ENCODE data around the gene RAB11FIP5. TPM values are rescaled to one million over a fixed set of nuclear protein-coding genes. Genes with fewer than 3 reads are reported as not detected.

Gene RAB11FIP5
- total and polyA plus RNA-seq, 2 of the 4 experiments (the other 2 are of a cell fraction) = 21.5 to 34.5 TPM

DNA sequence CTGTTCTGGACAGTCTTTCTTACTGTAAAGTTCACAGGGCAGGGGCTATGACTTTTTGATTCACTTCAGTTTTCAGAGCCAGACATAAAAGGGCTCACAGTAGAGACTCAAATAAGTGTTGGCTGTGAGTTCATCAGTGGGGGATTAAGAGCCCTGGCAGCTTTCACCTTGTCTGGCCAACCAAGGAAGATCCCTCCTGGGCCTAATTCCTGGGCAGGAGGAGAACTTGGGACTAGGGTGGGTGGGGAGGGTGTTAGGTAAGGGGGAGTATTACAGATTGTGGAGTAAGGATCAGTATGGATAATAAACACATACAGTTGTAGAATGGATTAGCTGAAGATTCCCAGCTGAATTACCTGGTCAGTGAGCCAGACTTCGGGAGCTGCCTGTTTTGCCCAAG, 40.3 kb downstream of the RAB11FIP5 start:
- Histone ChIP-seq H3K27ac (ENCODE audit: insufficient read depth, low read length) (peak overlapping the region; percentile 86; the same call in 1 of the 2 replicates), H2BK20ac (ENCODE audit: low read depth, low read length) (no peak overlapping the region), H2BK5ac (ENCODE audit: low read depth, low read length, poor library complexity, severe bottlenecking) (peak overlapping the region; percentile 44), H3K9me1 (ENCODE audit: insufficient read depth, low read length) (peaks cover 12% of the 10 kb centered on the region), H2BK15ac (ENCODE audit: low read depth, low read length) (no peak overlapping the region), H3K14ac (replicated peaks; ENCODE audit: low read depth, low read length) (peak overlapping the region; percentile 82; the same call in 1 of the 2 replicates), H3K18ac (ENCODE audit: low read depth, low read length) (no peak overlapping the region), H2AK5ac (ENCODE audit: low read depth, low read length) (no peak overlapping the region), H3K4me2 (ENCODE audit: low read depth, low read length) (peak overlapping the region; percentile 95), H3K36me3 (ENCODE audit: control insufficient read depth, insufficient read depth, low read length) (peaks cover 23% of the 10 kb centered on the region), H4K20me1 (ENCODE audit: insufficient read depth, low read length) (peaks cover 7% of the 10 kb centered on the region), H4K91ac (ENCODE audit: insufficient read depth, low read depth, low read length) (no peak overlapping the region), H3K27me3 (ENCODE audit: control insufficient read depth, insufficient read depth, low read length) (no peaks in the 10 kb centered on the region), H3K23ac (ENCODE audit: low read depth, low read length) (no peak overlapping the region), H3K4ac (ENCODE audit: low read depth, low read length) (0 out of 2 replicates have a peak overlapping the region, but pooled peaks have one; percentile 33), H4K8ac (ENCODE audit: low read depth in 2 of 2, low read length in 2 of 2) (peak overlapping the region in 1 of 2 experiments; percentile 83; a peak in 3 of 4 replicates), H3K9me3 (ENCODE audit: control insufficient read depth, insufficient read depth, low read length) (no peaks in the 10 kb centered on the region), H2AFZ (replicated peaks; ENCODE audit: low read length, poor library complexity) (no peak overlapping the region), H2BK120ac (ENCODE audit: low read depth, low read length) (no peak overlapping the region), H2AK9ac (replicated peaks; ENCODE audit: low read depth, low read length, poor library complexity) (no peak overlapping the region), H3K56ac (ENCODE audit: extremely low read depth, insufficient read depth, low read length) (no peak overlapping the region), H3K79me1 (ENCODE audit: low read depth in 1 of 2, low read length in 2 of 2) (peaks cover 24 to 37% of the 10 kb centered on the region in 2 experiments), H3K4me1 (ENCODE audit: control insufficient read depth, insufficient read depth, low read length) (peaks cover 12% of the 10 kb centered on the region), H3K9ac (ENCODE audit: low read depth, low read length) (peak overlapping the region; percentile 74), H3K4me3 (ENCODE audit: insufficient read depth, low read depth, low read length) (no peak overlapping the region), H4K5ac (ENCODE audit: low read depth, low read length) (peak overlapping the region; percentile 41; the same call in 1 of the 2 replicates)
- DNase-seq (no peak), ATAC-seq (ENCODE audit: low read depth) (no peak)
- ChIA-PET POLR2A (ENCODE audit: unreplicated experiment) (no interaction called here), CTCF (no interaction called here)
- TF ChIP-seq FOS (IDR thresholded peaks at IDR 0.05; ENCODE audit: low read depth, low read length) (no peak), MAFK (IDR thresholded peaks at IDR 0.05; ENCODE audit: low read depth, low read length) (no peak), BHLHE40 (IDR thresholded peaks at IDR 0.05; ENCODE audit: low read depth, low read length) (no peak), SMC3 (IDR thresholded peaks at IDR 0.05; ENCODE audit: low read depth, low read length) (no peak), RCOR1 (IDR thresholded peaks at IDR 0.05; ENCODE audit: insufficient replicate concordance, low read length) (no peak), RFX5 (IDR thresholded peaks at IDR 0.05; ENCODE audit: low read depth, low read length) (no peak), POLR2A (IDR thresholded peaks at IDR 0.05; ENCODE audit: low read depth, low read length) (no peak), RAD21 (IDR thresholded peaks at IDR 0.05; ENCODE audit: low read length) (no peak), CHD1 (IDR thresholded peaks at IDR 0.05; ENCODE audit: low read depth, low read length) (no peak), NFE2L2 (IDR thresholded peaks at IDR 0.05; ENCODE audit: low read depth, low read length) (no peak), MXI1 (IDR thresholded peaks at IDR 0.05; ENCODE audit: borderline replicate concordance, low read depth, low read length) (no peak)
- TF ChIP-seq, protein P1, sequence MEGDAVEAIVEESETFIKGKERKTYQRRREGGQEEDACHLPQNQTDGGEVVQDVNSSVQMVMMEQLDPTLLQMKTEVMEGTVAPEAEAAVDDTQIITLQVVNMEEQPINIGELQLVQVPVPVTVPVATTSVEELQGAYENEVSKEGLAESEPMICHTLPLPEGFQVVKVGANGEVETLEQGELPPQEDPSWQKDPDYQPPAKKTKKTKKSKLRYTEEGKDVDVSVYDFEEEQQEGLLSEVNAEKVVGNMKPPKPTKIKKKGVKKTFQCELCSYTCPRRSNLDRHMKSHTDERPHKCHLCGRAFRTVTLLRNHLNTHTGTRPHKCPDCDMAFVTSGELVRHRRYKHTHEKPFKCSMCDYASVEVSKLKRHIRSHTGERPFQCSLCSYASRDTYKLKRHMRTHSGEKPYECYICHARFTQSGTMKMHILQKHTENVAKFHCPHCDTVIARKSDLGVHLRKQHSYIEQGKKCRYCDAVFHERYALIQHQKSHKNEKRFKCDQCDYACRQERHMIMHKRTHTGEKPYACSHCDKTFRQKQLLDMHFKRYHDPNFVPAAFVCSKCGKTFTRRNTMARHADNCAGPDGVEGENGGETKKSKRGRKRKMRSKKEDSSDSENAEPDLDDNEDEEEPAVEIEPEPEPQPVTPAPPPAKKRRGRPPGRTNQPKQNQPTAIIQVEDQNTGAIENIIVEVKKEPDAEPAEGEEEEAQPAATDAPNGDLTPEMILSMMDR (conservative IDR thresholded peaks at IDR 0.05; ENCODE audit: low read depth, low read length) = no peak
- TF ChIP-seq, protein P2, sequence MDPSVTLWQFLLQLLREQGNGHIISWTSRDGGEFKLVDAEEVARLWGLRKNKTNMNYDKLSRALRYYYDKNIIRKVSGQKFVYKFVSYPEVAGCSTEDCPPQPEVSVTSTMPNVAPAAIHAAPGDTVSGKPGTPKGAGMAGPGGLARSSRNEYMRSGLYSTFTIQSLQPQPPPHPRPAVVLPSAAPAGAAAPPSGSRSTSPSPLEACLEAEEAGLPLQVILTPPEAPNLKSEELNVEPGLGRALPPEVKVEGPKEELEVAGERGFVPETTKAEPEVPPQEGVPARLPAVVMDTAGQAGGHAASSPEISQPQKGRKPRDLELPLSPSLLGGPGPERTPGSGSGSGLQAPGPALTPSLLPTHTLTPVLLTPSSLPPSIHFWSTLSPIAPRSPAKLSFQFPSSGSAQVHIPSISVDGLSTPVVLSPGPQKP (IDR thresholded peaks at IDR 0.05; ENCODE audit: borderline replicate concordance, low read depth, low read length) = no peak
- TF ChIP-seq, protein P3, sequence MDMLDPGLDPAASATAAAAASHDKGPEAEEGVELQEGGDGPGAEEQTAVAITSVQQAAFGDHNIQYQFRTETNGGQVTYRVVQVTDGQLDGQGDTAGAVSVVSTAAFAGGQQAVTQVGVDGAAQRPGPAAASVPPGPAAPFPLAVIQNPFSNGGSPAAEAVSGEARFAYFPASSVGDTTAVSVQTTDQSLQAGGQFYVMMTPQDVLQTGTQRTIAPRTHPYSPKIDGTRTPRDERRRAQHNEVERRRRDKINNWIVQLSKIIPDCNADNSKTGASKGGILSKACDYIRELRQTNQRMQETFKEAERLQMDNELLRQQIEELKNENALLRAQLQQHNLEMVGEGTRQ (IDR thresholded peaks at IDR 0.05; ENCODE audit: low read depth, low read length) = no peak
- dilution Hi-C loops (cut with HindIII; ENCODE audit: low sequenced_read_pairs, unreplicated experiment) = no loop called here
- BruUV-seq (replicated peaks) = no TSS peak
- no CpG with 5 or more reads among the region's 1 CpG for WGBS, 2 experiments (ENCODE audit: extremely low coverage in 2 of 2, insufficient read length in 1 of 2)
- in situ Hi-C loops (cut with MboI; ENCODE audit: low sequenced_read_pairs) = loop anchor here (5.0 kb wide), 1 partner anchor 180 kb away; no protein-coding TSS in a partner anchor
- intact Hi-C loops (cut with micrococcal nuclease) = no loop called here
